Type B pancreatic cell (in vitro differentiated cells): Measurements from ENCODE around the gene HK1. TPM values are rescaled to one million over a fixed set of nuclear protein-coding genes. Genes with fewer than 3 reads are reported as not detected.

ENCODE experiments used
- DNase-seq: peaks from one replicate; pipeline ENCODE4 v3.0.0; 2021; ENCODE audit warnings: mixed read lengths; ENCODE audit not compliant: unreplicated experiment; ENCODE audit errors: extremely low spot score
- H3K27ac Mint-ChIP-seq: 2 replicates; pipeline ENCODE4 v1.8.0; 2021; ENCODE audit warnings: mild to moderate bottlenecking, mixed read lengths
- H3K27me3 Mint-ChIP-seq: 2 replicates; pipeline ENCODE4 v1.8.0; 2021; ENCODE audit warnings: mixed read lengths
- H3K36me3 Mint-ChIP-seq: 2 replicates; pipeline ENCODE4 v1.8.0; 2021; ENCODE audit warnings: mixed read lengths
- H3K4me1 Mint-ChIP-seq: one replicate; pipeline ENCODE4 v1.8.0; 2021; ENCODE audit warnings: mixed read lengths; ENCODE audit not compliant: unreplicated experiment
- H3K4me3 Mint-ChIP-seq: 2 replicates; pipeline ENCODE4 v1.8.0; 2021; ENCODE audit warnings: mild to moderate bottlenecking, mixed read lengths
- H3K9me3 Mint-ChIP-seq: 2 replicates; pipeline ENCODE4 v1.8.0; 2021; ENCODE audit warnings: mixed read lengths
- total RNA-seq: library from RNA; stranded (reverse); gene quantifications from 2 replicates; pipeline ENCODE4 v1.2.1, GENCODE V29; 2021; ENCODE audit warnings: low replicate concordance
- TF ChIP-seq, protein P1 (sequence below): fragments of 200-600 bp; sonication (generic); conservative IDR thresholded peaks from 2 replicates; pipeline ENCODE4 v1.5.0; 2021; ENCODE audit warnings: antibody characterized with exemption, mild to moderate bottlenecking

Gene HK1
- total RNA-seq, 1 donor from 2014 or later: 60.8 TPM

DNA sequence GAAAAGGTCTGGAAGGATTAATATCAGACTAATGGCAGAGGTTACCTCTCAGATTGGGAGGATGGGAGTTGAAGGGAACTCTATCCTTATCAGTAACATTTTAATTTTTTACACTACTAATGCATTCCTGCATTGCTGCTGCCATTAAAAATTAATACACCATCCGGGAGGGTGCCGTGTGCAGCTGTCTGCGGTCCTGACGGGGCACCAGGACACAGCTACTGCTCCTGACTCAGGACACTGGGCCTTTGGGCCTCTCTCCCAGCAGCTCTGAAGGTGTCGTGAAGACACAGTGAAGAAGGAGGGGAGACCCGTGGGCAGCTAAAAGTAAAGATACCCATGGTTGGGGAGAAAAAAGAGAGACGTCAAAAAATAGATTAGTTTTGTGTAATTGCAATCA, 23.4 kb upstream of the HK1 start:
- Mint-ChIP-seq H3K36me3 (no peaks in the 10 kb centered on the region), H3K4me3 (no peak overlapping the region), H3K4me1 (no peaks in the 10 kb centered on the region), H3K27me3 (peaks cover 3% of the 10 kb centered on the region), H3K9me3 (no peaks in the 10 kb centered on the region), H3K27ac (no peak overlapping the region)
- no peak for DNase-seq
- TF ChIP-seq, protein P1, sequence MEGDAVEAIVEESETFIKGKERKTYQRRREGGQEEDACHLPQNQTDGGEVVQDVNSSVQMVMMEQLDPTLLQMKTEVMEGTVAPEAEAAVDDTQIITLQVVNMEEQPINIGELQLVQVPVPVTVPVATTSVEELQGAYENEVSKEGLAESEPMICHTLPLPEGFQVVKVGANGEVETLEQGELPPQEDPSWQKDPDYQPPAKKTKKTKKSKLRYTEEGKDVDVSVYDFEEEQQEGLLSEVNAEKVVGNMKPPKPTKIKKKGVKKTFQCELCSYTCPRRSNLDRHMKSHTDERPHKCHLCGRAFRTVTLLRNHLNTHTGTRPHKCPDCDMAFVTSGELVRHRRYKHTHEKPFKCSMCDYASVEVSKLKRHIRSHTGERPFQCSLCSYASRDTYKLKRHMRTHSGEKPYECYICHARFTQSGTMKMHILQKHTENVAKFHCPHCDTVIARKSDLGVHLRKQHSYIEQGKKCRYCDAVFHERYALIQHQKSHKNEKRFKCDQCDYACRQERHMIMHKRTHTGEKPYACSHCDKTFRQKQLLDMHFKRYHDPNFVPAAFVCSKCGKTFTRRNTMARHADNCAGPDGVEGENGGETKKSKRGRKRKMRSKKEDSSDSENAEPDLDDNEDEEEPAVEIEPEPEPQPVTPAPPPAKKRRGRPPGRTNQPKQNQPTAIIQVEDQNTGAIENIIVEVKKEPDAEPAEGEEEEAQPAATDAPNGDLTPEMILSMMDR: no peak

DNA sequence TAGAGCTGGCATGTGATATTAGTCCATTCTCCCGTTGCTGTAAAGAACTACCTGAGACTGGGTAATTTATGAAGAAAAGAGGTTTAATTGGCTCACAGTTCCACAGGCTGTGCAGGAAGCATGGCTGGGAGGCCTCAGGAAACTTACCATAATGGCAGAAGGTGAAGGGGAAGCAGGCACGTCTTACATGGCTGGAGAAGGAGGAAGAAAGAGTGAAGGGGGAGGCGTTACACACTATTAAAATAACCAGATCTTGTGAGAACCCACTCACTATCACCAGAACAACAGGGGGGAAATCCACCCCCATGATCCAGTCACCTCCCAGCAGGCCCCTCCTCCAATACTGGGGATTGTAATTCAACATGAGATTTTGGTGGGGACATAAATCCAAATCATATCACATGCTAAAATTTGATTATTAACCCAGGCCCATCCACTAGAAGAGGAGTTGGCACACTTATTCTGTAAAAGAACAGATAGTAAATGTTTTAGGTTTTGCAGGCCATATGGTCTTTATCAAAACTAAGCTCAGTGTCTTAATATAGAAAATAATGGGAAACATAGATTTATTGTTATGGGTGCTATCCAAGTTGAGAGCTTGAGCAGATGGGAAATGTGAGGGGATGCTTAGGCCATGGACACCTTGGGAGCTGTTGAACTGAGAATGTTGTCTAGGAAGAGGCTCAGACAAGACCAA, 18.6 kb upstream of the HK1 start:
- no peak for DNase-seq
- TF ChIP-seq, protein P1: no peak
- H3K4me1 Mint-ChIP-seq: peaks cover 10% of the 10 kb centered on the region
- no peaks in the 10 kb centered on the region for H3K9me3 Mint-ChIP-seq
- no peak overlapping the region for H3K4me3 Mint-ChIP-seq
- no peaks in the 10 kb centered on the region for H3K36me3 Mint-ChIP-seq
- H3K27me3 Mint-ChIP-seq: peaks cover 3% of the 10 kb centered on the region
- no peak overlapping the region for H3K27ac Mint-ChIP-seq

DNA sequence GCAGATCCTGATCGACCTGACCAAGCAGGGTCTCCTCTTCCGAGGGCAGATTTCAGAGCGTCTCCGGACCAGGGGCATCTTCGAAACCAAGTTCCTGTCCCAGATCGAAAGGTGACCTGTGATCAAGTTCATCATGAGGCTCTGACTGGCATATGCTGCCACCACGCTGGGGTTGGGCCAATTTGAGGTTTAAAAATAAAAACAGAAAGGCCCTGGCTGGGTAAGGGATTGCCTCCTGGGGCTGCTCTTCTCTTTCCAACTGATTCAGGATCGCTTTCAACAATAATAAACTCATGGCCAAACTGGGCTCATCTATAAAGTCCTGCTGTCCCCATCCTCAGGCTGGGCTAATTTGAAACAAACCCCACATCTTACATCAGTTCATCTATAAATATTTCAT, 17.1 kb upstream of the HK1 start:
- Mint-ChIP-seq H3K27me3 (peaks cover 3% of the 10 kb centered on the region), H3K4me1 (peaks cover 10% of the 10 kb centered on the region), H3K9me3 (no peaks in the 10 kb centered on the region), H3K4me3 (no peak overlapping the region), H3K36me3 (no peaks in the 10 kb centered on the region), H3K27ac (no peak overlapping the region)
- TF ChIP-seq, protein P1: no peak
- DNase-seq: no peak

DNA sequence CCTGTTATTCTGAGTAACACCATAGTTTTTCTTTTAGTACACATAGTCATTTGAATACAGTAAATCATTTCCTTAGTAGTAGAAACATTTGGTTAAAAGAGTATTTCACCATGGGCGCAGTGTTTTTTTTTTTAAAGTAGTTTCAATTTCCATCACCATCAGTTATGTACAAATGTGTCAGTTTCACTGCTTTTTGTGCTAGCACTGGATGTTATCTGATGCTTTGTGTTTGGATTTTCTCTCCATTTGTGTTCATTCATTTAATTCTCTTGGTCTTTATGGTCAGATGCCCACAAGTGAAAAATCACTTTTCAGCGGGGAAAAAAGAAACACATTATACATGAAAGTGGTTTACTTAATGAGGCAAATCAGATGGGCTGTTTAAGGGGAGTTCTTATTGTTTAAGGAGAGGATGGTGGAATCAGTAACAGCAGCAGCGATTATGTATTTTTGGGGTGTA, 16.0 kb upstream of the HK1 start:
- Mint-ChIP-seq H3K36me3 (no peaks in the 10 kb centered on the region), H3K9me3 (no peaks in the 10 kb centered on the region), H3K4me1 (peaks cover 10% of the 10 kb centered on the region), H3K27me3 (peaks cover 7% of the 10 kb centered on the region), H3K27ac (no peak overlapping the region), H3K4me3 (no peak overlapping the region)
- TF ChIP-seq, protein P1: no peak
- no peak for DNase-seq

DNA sequence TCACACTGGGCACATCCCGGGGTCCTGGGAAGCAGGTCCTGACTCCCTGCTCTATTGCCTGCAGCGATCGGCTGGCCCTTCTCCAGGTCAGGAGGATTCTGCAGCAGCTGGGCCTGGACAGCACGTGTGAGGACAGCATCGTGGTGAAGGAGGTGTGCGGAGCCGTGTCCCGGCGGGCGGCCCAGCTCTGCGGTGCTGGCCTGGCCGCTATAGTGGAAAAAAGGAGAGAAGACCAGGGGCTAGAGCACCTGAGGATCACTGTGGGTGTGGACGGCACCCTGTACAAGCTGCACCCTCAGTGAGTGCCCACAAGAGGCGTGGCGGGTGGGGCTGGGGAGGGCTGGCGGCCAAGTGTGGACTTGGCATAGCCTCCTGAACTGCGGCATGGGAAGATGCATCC, 12.8 kb upstream of the HK1 start:
- TF ChIP-seq, protein P1: no peak
- H3K9me3 Mint-ChIP-seq: no peaks in the 10 kb centered on the region
- H3K27ac Mint-ChIP-seq: no peak overlapping the region
- H3K4me3 Mint-ChIP-seq: no peak overlapping the region
- no peaks in the 10 kb centered on the region for H3K36me3 Mint-ChIP-seq
- H3K4me1 Mint-ChIP-seq: peaks cover 10% of the 10 kb centered on the region
- no peak for DNase-seq
- H3K27me3 Mint-ChIP-seq: peaks cover 8% of the 10 kb centered on the region
